GM19193 (cell line): ENCODE measurements around the gene GATAD2A.

Source experiments
- POLR2A ChIP-seq: IDR thresholded peaks from 4 replicates; pipeline ENCODE4 v1.6.1; 2011; ENCODE audit not compliant: insufficient read depth, insufficient read length; ENCODE audit errors: extremely low read depth

Gene GATAD2A

DNA sequence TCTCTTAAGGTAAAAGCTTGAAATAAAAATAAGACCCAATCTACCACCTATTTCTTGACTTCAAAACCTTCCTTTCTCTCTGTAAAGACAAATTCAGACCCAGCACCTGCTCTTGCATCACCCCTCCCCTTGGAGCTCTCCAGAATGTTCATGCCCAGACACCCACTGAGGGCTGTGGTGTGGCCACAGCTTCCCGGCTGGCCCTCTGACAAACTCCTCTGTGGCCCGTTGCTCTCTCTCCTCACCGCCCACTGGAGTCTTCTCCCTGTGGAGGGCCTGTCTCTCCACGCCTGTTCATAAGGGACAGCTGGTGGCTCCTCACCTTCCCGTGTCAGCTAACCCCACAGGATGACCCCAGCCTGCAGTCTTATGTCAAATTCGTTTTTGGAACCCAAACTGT is 60.7 kb downstream of the GATAD2A start:
- TF ChIP-seq POLR2A = no peak

DNA sequence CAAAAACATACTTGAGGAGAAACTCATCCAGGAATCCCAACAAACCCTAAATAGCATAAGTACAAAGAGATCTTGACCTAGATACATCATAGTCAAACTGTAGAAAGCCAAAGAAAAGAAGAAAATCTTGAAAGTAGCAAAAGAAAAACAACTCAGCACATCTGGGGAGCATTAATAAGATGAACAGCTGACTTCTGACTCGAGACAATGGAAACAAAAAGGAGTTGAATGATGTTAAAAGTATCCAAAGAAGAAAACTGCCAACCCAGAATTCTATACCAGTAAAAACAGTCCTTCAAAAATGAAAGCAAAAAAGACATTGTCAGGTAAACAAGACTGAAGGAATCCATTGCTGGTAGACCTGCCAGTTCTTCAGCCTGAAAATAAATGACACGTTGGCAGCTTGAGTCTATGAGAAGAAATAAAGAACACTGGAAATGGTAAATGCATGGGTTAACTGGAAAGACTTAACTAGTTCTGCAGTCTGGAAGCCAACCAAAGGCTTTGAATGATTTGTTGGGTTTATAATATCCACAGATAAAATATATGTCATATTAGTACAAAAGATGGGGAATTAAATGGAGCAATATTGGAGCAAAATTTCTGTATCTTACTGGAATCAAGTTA is 63.1 kb downstream of the GATAD2A start:
- no peak for TF ChIP-seq POLR2A

DNA sequence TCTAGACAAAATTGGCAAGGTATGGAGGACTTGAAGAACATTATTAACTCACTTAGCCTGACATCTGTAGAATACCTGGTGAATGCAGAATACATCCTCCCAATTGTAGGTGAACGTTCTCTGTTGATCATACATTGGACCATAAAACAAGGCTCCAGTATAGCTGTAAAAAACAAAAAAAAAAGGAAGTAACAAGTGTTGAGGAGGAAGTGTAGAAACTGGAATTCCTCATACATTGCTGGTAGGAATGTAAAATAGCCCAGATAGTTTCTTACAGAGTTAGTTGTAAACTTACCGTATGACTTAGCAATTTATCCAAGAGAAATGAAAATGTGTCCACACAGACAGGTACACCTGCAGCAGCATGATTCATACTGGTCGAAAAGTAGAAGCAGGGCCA is 65.1 kb downstream of the GATAD2A start:
- TF ChIP-seq POLR2A = no peak

DNA sequence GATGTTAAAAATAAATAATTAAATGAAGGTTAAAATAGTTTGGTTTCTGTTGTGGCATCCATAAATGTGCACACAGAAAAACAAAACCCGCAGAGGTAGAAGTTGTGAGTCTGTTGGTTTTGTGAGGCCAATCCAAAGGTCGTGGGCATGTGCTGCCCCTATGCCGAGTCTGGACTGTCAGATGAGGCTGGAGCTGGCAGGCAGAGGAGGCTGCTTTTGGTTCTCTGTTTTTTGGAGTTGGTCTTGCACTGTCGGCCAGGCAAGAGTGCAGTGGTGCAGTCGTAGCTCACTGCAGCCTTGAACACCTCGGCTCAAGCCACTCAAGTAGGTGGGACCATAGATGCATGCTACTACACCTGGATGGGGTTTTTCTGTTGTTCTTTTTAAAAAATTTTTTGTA is 66.2 kb downstream of the GATAD2A start:
- no peak for TF ChIP-seq POLR2A

DNA sequence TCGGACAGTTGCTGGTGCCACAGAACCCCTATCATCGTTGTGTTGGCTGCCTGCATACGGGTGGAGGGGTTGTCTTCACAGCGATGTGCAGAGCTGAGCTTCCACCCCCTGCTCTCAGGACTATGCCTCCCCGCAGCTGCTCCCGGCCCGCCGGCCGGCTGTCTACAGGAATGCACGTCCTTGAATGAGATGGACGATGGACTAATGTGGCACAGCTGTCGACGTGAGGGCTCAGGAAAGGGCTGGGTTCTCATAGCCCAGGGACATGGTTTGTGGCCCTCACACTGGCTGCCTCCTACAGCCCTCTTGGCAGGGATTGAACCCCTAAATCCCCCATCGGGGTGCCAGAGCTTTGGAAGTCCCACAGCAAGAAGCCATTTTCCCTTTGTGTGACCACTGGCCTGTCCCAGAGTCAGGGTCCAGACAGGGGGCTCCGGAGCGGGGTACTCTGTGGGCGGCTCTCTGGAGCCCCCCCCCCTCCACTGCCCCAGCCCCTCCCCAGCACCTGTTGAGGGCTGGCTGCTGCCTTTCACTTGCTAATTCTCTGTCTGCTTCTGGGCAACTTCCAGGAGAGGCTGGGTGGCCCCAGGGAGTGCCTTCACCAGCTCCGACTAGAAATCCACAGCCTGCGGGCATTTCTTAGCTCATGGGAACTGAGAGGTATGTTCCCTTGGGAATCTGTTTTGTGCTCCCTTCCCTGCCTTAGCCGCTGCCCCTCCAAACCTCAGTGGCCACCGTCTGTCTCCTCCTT is 69.7 kb downstream of the GATAD2A start:
- no peak for TF ChIP-seq POLR2A

DNA sequence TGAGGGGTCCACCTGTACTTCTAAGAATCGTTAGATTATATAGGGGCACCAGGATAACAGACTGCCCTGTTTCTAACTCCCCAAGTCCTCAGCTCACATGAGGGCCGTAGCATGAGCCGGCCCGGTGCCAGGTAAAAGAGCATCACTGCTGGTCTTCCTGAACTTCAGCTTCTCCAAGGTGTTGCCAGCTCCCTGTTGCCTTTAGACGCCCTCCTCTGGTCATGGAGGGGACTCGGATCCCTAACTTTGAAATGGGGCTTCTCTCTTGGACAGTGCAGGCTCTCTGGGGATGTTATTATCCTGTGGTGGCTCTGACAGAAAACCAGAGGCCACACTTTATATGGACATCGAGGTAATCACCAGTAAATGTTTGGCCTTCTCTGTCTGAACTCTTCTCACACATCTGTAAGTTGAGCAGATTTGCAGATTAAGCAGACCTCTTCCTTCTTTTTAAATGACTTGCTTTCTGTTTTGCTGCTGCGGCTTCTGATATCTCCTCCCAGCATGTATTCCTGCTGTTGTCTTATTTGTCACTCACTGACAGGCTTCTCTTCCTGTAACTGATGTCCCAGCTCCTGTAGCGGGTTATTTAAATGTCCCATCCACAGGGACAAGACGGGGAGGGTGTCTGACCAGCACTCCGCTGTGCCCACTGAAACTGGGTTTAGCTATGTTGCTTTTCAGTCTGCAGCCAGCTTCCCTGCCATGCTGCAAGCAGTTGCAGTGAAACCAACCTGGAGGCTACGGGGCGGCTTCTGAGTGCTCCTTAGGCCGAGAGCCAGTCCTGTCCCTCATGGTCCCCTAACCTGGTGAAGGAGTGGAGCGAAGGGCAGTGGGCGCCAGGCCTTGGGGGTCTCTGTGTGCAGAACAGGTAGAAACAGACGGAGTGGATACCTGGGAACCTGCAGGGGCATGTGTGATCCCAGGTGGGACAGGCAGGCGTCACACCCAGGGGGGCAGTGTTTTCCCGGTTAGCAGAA is 70.7 kb downstream of the GATAD2A start:
- no peak for TF ChIP-seq POLR2A

DNA sequence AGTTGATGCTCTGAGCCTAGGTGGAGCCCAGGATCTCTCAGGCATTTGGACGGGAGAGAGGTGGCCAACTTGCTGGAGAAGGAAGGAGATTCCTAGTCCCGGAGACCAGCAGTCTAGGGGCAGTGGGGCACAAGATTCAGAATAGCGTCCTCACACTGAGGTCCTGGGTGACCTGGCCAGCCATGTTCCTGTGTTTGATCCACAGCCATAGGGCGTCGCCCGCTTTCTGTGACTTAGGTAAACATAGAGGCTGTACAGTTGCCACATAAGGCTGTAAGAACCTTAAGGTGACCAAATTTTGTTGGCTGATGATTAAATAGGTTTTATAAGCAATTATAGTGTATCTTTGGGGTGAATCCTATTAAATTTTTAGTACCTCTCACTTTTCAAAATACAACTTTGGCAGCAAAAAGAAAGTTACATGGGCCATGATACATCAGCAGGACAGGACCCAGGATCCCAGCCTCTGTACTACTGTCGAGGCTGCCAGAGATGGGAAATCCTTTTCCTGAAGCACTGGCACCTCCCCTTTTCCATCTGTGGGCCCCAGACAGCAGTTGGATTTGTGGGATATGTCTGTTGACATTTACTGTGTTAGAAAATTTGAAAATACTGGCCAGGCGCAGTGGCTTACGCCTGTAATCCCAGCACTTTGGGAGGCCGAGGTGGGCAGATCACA is 72.4 kb downstream of the GATAD2A start:
- no peak for TF ChIP-seq POLR2A

DNA sequence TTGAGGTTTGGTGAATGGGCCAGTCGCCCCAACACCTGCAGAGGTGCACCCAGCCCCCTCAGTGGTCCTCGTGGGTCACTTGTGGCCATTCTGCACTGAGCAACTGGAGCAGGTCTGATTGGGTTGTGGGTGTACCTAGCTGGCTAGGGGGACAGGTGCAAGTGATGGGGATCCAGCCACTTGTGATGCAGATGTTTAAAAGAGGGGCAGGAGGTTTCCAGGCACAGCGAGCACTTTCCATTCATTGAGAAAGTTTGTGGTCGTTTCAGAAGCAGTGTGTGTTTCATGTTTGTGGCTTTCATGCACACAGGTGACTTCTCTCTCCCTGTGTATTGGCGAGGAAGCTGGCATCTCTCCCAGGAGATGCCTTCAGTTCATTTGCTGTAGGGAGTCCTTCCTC is 75.2 kb downstream of the GATAD2A start:
- TF ChIP-seq POLR2A = no peak

DNA sequence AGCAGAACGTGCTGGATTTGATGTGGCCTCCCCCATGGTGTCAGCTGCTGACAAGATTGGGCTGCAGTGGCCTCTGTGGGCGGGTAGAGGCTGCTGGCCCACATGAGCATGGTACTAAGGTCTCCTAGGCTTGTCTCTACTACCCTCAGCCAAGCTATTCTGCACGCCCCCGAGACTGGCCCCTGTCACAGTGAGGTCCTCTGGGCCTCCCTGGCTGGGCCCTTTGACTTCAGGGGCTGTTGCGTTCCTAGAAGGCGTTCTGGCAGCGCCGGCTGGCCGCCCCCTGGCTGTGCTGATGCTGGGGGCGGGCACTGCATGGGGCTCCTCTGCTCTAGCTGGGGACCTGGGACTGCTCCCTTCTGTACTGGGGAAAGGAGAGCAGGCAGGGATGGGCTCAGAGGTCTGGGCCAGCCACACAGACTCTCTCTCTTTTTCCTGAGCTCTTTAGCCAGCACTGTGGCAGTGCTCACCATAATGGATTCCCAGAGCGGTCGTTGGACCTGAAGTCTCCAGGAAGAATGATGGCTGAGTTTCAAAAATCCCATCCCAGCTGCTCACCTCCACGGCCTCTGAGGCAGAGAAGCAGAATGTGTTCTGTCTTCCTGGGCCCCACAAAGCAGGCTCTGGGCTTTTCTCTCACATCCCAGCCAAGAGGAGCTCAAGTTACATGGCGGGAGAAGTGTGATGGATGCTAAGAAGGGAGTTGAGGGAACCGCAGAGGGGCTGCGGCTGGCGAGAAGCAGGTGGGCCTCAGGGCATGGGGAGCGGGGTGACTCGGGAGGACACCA is 77.5 kb downstream of the GATAD2A start:
- TF ChIP-seq POLR2A = no peak

DNA sequence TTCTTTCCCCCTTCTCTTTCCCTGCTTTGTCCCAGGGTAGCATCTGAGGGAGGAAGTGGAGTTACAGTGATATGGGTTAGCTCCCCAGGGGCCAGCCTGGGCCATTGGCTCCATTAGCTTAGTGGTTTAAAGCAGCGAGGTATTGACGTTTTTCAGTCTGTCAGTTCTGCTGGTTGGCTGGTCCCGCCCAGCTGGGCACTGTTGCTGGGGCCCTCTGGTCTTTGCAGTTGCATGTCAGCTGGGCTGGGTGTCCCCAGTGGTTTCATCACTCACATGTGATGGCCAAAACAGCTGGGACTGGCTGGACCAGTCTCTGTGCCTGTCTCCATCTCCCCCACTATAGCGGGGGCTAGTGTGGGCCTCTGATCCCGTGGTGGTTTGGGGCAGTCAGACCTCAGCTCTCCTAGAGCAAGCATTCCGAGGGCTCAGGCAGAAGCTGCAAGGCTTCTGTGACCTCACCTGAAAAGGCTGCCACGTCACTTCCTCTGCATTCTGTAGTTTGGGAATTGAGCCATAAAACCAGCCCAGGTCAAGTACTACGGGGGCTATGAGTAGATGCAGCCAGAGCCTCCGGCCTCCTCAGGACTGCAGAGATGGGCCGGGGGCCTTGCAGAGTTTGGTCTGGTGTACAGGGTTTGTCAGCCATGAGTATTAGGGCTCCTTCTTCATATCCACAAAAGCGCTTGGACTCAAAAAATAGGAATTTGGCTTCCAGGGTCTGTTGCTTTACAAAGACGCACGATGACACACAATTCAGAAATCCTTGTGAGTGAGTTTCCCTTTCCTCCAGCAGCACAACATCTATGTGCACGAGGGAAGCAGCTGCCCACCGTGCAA is 79.9 kb downstream of the GATAD2A start:
- TF ChIP-seq POLR2A = no peak

DNA sequence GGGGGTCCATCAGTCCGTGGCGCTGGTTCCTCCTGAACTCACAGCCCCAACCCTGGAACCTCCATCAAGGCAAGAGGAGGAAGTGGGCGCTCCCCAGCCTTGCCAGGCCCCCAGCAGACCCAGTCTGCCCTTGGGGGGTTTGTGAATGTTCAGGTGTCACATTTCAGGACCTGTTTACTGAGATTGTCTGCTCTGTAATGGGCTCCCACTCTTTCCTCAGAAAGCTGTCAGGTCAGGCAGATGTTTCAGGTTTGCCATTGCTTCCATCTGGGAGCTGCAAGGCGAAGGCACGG is 80.5 kb downstream of the GATAD2A start:
- no peak for TF ChIP-seq POLR2A

DNA sequence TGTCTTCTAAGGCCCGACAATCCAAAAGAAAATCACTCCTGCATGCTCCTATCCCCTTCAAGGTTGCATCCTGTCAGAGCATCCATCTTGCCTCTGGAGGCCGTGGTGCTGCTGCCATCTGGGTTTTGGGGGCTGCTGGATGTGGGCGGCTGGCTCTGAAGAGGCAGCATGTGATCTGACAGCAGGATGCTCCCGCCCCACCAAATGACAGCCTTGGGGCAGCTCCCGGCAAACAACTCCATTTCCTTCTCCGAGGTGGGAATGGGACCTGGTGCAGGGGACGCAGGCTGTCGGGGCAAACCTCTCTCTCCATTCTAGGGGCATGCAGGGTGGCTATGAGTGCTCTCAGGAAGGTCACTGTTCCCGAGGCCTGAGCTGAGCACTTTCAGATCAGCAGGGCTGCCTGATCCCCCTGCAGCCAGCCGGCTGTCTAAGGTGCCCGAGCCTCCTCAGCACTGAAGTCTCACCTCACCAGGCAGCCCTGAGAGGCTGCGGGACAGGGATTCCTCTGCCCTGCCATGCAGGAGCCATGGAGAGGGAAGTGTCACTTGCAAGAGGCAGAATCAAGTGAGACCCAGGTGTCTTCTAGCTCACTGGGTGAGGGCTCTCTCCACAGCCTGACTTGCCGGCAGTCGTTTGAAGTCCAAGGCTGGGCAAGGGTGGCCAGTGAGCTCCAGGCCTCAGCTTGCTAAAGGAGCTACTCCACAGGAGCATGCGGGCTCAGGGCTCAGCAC is 81.0 kb downstream of the GATAD2A start:
- TF ChIP-seq POLR2A = no peak
